ENCODE measurements around the gene MEIOSIN. TPM values are rescaled to one million over a fixed set of nuclear protein-coding genes. Genes with fewer than 3 reads are reported as not detected.
"Not testable (repeated sequence)": the region's sequence is repeated elsewhere in the genome, so short reads cannot be mapped to it uniquely, and the experiment has no call there.

MEIOSIN gene
- total RNA-seq, 6 experiments from 2014 or later = 0.24 TPM; not detected in 5

- TF ChIP-seq CTCF (IDR thresholded peaks at IDR 0.05) = no peak
- Histone ChIP-seq H3K27ac (no peak overlapping the region), H3K4me3 (no peak overlapping the region), H3K4me1 (no peaks in the 10 kb centered on the region), H3K36me3 (no peaks in the 10 kb centered on the region), H3K27me3 (no peaks in the 10 kb centered on the region), H3K9me3 (no peaks in the 10 kb centered on the region)
- DNase-seq = no peak
- WGBS (ENCODE audit: insufficient coverage, low coverage, low lambda C conversion rate, missing lambda C conversion rate) = 86% methylated on average over 4 of the region's 5 CpGs
- intact Hi-C loops (cut with DNase I) = no loop called here
- no peak for ATAC-seq
These were observed 14.3 kb downstream of the MEIOSIN start for GRCh38 chr19:45747513-45747912.

- H3K27me3 ChIP-seq; H3K4me3 ChIP-seq; H3K36me3 ChIP-seq; DNase-seq; H3K27ac ChIP-seq; ATAC-seq; intact Hi-C loops (cut with DNase I); H3K9me3 ChIP-seq; H3K4me1 ChIP-seq: not testable (repeated sequence)
- WGBS (ENCODE audit: insufficient coverage, low coverage, low lambda C conversion rate, missing lambda C conversion rate) = 89% methylated on average over 10 of the region's 10 CpGs
These were observed 18.2 kb downstream of the MEIOSIN start for GRCh38 chr19:45751483-45751882.

- 88% methylated on average over 10 of the region's 12 CpGs for WGBS (ENCODE audit: insufficient coverage, low coverage, low lambda C conversion rate, missing lambda C conversion rate)
- no peak for ATAC-seq
These were observed 19.4 kb downstream of the MEIOSIN start for GRCh38 chr19:45752639-45753038.

GRCh38 chr19:45753548-45753947, 20.3 kb downstream of the MEIOSIN start:
- H3K27ac ChIP-seq = no peak overlapping the region
- WGBS (ENCODE audit: insufficient coverage, low coverage, low lambda C conversion rate, missing lambda C conversion rate) = no CpG with 5 or more reads among the region's 6 CpGs
- intact Hi-C loops (cut with DNase I) = no loop called here
- H3K36me3 ChIP-seq = no peaks in the 10 kb centered on the region
- no peak overlapping the region for H3K4me3 ChIP-seq
- DNase-seq = no peak
- no peak for ATAC-seq
- no peaks in the 10 kb centered on the region for H3K4me1 ChIP-seq
- H3K27me3 ChIP-seq = no peaks in the 10 kb centered on the region
- no peaks in the 10 kb centered on the region for H3K9me3 ChIP-seq
- TF ChIP-seq CTCF (IDR thresholded peaks at IDR 0.05) (no peak), POLR2A (IDR thresholded peaks at IDR 0.05) (no peak)

More at GRCh38 chr19:45752639-45753038, 19.4 kb downstream of the MEIOSIN start:
- no peaks in the 10 kb centered on the region for H3K36me3 ChIP-seq
- TF ChIP-seq CTCF (IDR thresholded peaks at IDR 0.05) (no peak), POLR2A (IDR thresholded peaks at IDR 0.05) (no peak)
- intact Hi-C loops (cut with DNase I) = no loop called here
- no peak for DNase-seq
- H3K27ac ChIP-seq = no peak overlapping the region
- no peaks in the 10 kb centered on the region for H3K27me3 ChIP-seq
- H3K4me1 ChIP-seq = no peaks in the 10 kb centered on the region
- no peaks in the 10 kb centered on the region for H3K9me3 ChIP-seq
- no peak overlapping the region for H3K4me3 ChIP-seq

- WGBS (ENCODE audit: insufficient coverage, low coverage, low lambda C conversion rate, missing lambda C conversion rate) = no CpG with 5 or more reads among the region's 8 CpGs
- H3K36me3 ChIP-seq = no peaks in the 10 kb centered on the region
- DNase-seq (no peak), ATAC-seq (no peak)
- no peak overlapping the region for H3K27ac ChIP-seq
- TF ChIP-seq CTCF (IDR thresholded peaks at IDR 0.05) (no peak), POLR2A (IDR thresholded peaks at IDR 0.05) (no peak)
- no peaks in the 10 kb centered on the region for H3K27me3 ChIP-seq
- no peak overlapping the region for H3K4me3 ChIP-seq
- no peaks in the 10 kb centered on the region for H3K9me3 ChIP-seq
- no peaks in the 10 kb centered on the region for H3K4me1 ChIP-seq
- intact Hi-C loops (cut with DNase I) = no loop called here
These were observed 21.1 kb downstream of the MEIOSIN start for GRCh38 chr19:45754323-45754722.
